ENCODE measurements around the gene WDR4. TPM values are rescaled to one million over a fixed set of nuclear protein-coding genes. Genes with fewer than 3 reads are reported as not detected.

Gene WDR4
- total RNA-seq, 1 experiment from 2014 or later: 35.3 TPM

DNA sequence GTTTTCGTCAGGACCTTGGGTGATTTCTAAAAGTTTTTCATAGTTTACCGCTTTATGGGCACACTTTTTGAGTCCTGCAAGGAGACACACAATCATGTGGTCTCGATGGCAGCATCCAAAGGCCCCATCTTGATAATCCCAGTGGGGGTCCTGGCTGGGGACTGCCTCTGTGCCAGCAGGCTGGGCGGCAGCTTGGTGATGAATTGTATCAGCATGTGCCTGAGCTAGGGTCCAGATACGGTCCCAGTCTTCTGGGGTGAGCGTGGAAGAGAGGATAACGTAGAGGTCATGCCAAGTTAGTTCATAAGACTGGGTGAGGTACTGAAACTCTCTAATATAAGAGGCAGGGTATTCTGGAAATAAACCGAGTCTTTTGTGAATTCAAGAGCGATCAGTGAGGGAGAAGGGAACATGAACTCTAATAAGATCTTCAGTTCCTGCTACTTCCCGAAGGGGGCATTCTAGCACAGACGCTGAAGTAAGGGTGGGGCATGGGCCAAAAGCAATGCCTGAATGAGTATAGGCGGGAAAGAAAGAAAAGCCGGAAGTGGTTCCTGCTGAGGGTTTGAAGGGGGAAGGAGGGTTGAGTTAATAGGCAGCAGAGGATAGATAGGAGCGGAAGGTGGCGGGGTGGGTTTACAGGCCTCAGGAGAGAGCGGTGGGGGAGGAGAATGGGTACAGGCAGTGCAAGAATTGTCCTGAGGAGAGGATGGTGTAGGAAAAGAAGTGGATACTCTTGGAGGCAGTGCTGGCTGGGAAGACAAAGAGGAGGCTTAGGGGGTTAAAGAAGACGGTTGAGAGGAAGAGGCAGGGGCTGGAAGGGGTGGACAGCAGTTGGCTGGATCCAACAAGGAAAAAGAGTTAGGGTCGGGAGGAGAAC is 44.5 kb upstream of the WDR4 start:
- H3K4me2 ChIP-seq (ENCODE audit: low read length): peak overlapping the region; percentile 38
- POLR2A ChIA-PET (ENCODE audit: unreplicated experiment): no interaction called here

DNA sequence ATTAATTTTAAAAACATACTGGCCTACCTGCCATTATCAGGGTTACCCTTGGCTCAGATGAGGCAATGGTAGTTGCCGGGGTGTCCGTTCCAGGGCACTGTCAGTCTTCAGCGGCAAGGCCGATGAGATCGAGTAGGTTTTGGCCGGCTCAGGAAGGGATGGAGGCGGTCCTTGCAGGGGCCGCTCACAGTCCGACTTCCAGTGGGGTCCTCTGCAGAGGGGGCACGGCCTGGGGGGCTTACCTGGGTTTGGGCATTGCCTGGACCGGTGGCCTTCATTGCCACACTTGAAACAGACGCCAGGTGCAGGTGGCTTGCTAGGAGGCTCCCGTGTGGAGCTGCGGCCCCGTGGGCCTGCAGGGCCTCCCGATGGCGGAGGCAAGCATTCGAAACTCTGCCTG is 43.6 kb upstream of the WDR4 start:
- CTCF ChIA-PET: no interaction called here
- no TSS peak for BruUV-seq (replicated peaks)
- Histone ChIP-seq H3K9ac (ENCODE audit: low read length) (no peak overlapping the region), H3K4me1 (ENCODE audit: insufficient read depth, low read length) (peaks cover 8% of the 10 kb centered on the region), H3K4me2 (ENCODE audit: low read length) (no peak overlapping the region), H2AFZ (ENCODE audit: low read length) (0 out of 2 replicates have a peak overlapping the region, but pooled peaks have one; percentile 80), H3K79me2 (ENCODE audit: low read length) (no peaks in the 10 kb centered on the region), H3K9me2 (replicated peaks; ENCODE audit: low read length) (no peaks in the 10 kb centered on the region), H3K36me3 (ENCODE audit: low read depth, low read length) (no peaks in the 10 kb centered on the region), H3K4me3 (ENCODE audit: low read length) (no peak overlapping the region), H3F3A (ENCODE audit: low read length, unreplicated experiment) (no peaks in the 10 kb centered on the region), H3K27ac (ENCODE audit: low read length) (no peak overlapping the region), H4K20me1 (ENCODE audit: low read length) (no peaks in the 10 kb centered on the region), H3K27me3 (ENCODE audit: low read length) (no peaks in the 10 kb centered on the region), H3K9me3 (ENCODE audit: low read length) (no peaks in the 10 kb centered on the region)
- DNase-seq: no peak
- POLR2A ChIA-PET (ENCODE audit: unreplicated experiment): no interaction called here
- TF ChIP-seq EZH2 (IDR thresholded peaks at IDR 0.05; ENCODE audit: low read length, unreplicated experiment): no peak
- TF ChIP-seq, protein P1, sequence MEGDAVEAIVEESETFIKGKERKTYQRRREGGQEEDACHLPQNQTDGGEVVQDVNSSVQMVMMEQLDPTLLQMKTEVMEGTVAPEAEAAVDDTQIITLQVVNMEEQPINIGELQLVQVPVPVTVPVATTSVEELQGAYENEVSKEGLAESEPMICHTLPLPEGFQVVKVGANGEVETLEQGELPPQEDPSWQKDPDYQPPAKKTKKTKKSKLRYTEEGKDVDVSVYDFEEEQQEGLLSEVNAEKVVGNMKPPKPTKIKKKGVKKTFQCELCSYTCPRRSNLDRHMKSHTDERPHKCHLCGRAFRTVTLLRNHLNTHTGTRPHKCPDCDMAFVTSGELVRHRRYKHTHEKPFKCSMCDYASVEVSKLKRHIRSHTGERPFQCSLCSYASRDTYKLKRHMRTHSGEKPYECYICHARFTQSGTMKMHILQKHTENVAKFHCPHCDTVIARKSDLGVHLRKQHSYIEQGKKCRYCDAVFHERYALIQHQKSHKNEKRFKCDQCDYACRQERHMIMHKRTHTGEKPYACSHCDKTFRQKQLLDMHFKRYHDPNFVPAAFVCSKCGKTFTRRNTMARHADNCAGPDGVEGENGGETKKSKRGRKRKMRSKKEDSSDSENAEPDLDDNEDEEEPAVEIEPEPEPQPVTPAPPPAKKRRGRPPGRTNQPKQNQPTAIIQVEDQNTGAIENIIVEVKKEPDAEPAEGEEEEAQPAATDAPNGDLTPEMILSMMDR (conservative IDR thresholded peaks at IDR 0.05; ENCODE audit: low read depth, low read length): no peak
- no peak for TF ChIP-seq EZH2phosphoT487 (IDR thresholded peaks at IDR 0.05; ENCODE audit: borderline replicate concordance, low read length)
- intact Hi-C loops (cut with micrococcal nuclease): loop anchor here (1.0 to 10.0 kb wide), 2 partner anchors 30 to 52 kb away; partner anchors contain the start of genes NDUFV3 and PKNOX1
- ATAC-seq: no peak

More for the DNA sequence above, 44.5 kb upstream of the WDR4 start:
- H3K79me2 ChIP-seq (ENCODE audit: low read length): no peaks in the 10 kb centered on the region
- intact Hi-C loops (cut with micrococcal nuclease): loop anchor here (1.0 to 10.0 kb wide), 2 partner anchors 30 to 51 kb away; partner anchors contain the start of genes NDUFV3 and PKNOX1
- H3K27me3 ChIP-seq (ENCODE audit: low read length): no peaks in the 10 kb centered on the region
- TF ChIP-seq, protein P1 (conservative IDR thresholded peaks at IDR 0.05; ENCODE audit: low read depth, low read length): peak; percentile 88
- TF ChIP-seq EZH2phosphoT487 (IDR thresholded peaks at IDR 0.05; ENCODE audit: borderline replicate concordance, low read length): no peak
- no peak for TF ChIP-seq EZH2 (IDR thresholded peaks at IDR 0.05; ENCODE audit: low read length, unreplicated experiment)
- BruUV-seq (replicated peaks): no TSS peak
- no peaks in the 10 kb centered on the region for H4K20me1 ChIP-seq (ENCODE audit: low read length)
- peak overlapping the region; percentile 80 for H2AFZ ChIP-seq (ENCODE audit: low read length)
- H3K9ac ChIP-seq (ENCODE audit: low read length): peak overlapping the region; percentile 47
- H3K4me3 ChIP-seq (ENCODE audit: low read length): no peak overlapping the region
- no peaks in the 10 kb centered on the region for H3K9me2 ChIP-seq (replicated peaks; ENCODE audit: low read length)
- H3K9me3 ChIP-seq (ENCODE audit: low read length): no peaks in the 10 kb centered on the region
- peaks cover 8% of the 10 kb centered on the region for H3K4me1 ChIP-seq (ENCODE audit: insufficient read depth, low read length)
- CTCF ChIA-PET: no interaction called here
- no peaks in the 10 kb centered on the region for H3F3A ChIP-seq (ENCODE audit: low read length, unreplicated experiment)
- ATAC-seq: peak; percentile 95
- peak; percentile 96 for DNase-seq
- H3K36me3 ChIP-seq (ENCODE audit: low read depth, low read length): no peaks in the 10 kb centered on the region
- H3K27ac ChIP-seq (ENCODE audit: low read length): no peak overlapping the region

DNA sequence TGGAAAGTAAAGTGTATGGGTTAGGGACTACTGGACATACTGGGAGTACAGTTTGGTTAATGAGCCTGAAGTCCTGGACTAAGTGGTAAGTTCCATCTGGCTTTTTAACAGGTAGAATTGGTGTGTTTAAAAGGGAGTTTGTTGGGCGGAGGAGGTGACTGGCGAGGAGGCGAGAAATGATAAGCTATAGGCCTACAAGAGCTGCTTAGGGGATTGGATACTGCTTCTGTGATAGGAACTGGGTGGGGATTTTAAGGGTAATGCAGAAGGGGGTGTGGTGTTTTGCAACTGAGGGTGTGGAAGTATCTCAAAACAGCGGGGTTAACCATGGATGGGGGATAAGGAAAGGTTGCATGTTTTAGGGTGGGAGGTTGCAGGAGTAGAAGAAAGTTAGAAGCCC is 42.6 kb upstream of the WDR4 start:
- H4K20me1 ChIP-seq (ENCODE audit: low read length): no peaks in the 10 kb centered on the region
- no peak overlapping the region for H3K4me3 ChIP-seq (ENCODE audit: low read length)
- no peak overlapping the region for H2AFZ ChIP-seq (ENCODE audit: low read length)
- no peaks in the 10 kb centered on the region for H3K9me3 ChIP-seq (ENCODE audit: low read length)
- ATAC-seq (no peak), DNase-seq (no peak)
- CTCF ChIA-PET: no interaction called here
- BruUV-seq (replicated peaks): no TSS peak
- H3K27me3 ChIP-seq (ENCODE audit: low read length): no peaks in the 10 kb centered on the region
- H3K9me2 ChIP-seq (replicated peaks; ENCODE audit: low read length): no peaks in the 10 kb centered on the region
- POLR2A ChIA-PET (ENCODE audit: unreplicated experiment): no interaction called here
- no peaks in the 10 kb centered on the region for H3K36me3 ChIP-seq (ENCODE audit: low read depth, low read length)
- TF ChIP-seq, protein P1 (conservative IDR thresholded peaks at IDR 0.05; ENCODE audit: low read depth, low read length): no peak
- TF ChIP-seq EZH2 (IDR thresholded peaks at IDR 0.05; ENCODE audit: low read length, unreplicated experiment) (no peak), EZH2phosphoT487 (IDR thresholded peaks at IDR 0.05; ENCODE audit: borderline replicate concordance, low read length) (no peak)
- no peaks in the 10 kb centered on the region for H3K79me2 ChIP-seq (ENCODE audit: low read length)
- no peak overlapping the region for H3K4me2 ChIP-seq (ENCODE audit: low read length)
- no peaks in the 10 kb centered on the region for H3F3A ChIP-seq (ENCODE audit: low read length, unreplicated experiment)
- intact Hi-C loops (cut with micrococcal nuclease): loop anchor here (10.0 kb wide), 1 partner anchor 53 kb away; the partner anchor contains the start of gene PKNOX1
- H3K9ac ChIP-seq (ENCODE audit: low read length): no peak overlapping the region
- no peak overlapping the region for H3K27ac ChIP-seq (ENCODE audit: low read length)
- peaks cover 8% of the 10 kb centered on the region for H3K4me1 ChIP-seq (ENCODE audit: insufficient read depth, low read length)

Measured in PC-3 (cell line).